Loucy (cell line): ENCODE results near the gene HGFAC.

ENCODE experiments used
- EZH2phosphoT487 ChIP-seq: fragments of 200-600 bp; IDR thresholded peaks from 2 replicates; pipeline ENCODE4 v1.6.1; 2018; ENCODE audit warnings: antibody characterized with exemption, mild to moderate bottlenecking, moderate library complexity, borderline replicate concordance
- TF ChIP-seq, protein P1 (sequence below): fragments of 200-600 bp; sonication (generic); conservative IDR thresholded peaks from 2 replicates; pipeline ENCODE4 v1.5.1; 2014; ENCODE audit warnings: mild to moderate bottlenecking, antibody characterized with exemption, low read length

DNA sequence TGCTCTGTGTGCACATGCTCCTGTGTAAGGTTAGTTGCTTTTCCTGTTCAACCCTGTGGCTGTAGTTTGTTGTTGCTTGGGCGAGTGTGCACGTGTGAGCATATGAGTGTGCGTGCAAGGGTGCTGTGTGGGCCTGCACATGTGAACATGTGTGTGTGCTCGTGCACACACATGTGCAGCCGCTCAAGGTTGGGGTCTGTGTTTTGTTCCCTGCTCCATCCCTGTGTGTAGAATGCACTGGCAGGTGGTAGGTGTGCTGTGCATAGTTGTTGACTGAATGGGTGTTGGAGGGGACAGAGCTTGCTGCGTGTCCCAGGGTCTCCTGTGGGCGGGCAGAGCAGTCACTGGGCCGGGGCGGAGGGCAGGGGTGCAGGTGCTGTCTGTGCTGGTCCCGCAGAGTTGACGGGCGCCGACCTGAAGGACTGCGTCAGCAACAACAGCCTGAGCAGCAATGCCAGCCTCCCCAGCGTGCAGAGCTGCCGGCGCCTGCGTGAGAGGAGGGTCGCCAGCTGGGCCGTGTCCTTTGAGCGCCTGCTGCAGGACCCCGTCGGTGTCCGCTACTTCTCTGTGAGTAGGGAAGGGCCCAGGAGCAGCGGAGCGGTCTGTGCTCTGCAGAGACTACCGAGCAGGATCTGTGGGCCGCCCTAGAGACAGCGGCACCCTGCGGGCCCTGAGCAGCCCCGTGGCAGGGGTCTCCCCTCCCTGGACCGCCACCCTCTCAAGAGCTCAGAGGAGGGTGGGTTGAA is 27.9 kb upstream of the HGFAC start:
- TF ChIP-seq, protein P1, sequence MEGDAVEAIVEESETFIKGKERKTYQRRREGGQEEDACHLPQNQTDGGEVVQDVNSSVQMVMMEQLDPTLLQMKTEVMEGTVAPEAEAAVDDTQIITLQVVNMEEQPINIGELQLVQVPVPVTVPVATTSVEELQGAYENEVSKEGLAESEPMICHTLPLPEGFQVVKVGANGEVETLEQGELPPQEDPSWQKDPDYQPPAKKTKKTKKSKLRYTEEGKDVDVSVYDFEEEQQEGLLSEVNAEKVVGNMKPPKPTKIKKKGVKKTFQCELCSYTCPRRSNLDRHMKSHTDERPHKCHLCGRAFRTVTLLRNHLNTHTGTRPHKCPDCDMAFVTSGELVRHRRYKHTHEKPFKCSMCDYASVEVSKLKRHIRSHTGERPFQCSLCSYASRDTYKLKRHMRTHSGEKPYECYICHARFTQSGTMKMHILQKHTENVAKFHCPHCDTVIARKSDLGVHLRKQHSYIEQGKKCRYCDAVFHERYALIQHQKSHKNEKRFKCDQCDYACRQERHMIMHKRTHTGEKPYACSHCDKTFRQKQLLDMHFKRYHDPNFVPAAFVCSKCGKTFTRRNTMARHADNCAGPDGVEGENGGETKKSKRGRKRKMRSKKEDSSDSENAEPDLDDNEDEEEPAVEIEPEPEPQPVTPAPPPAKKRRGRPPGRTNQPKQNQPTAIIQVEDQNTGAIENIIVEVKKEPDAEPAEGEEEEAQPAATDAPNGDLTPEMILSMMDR: no peak
- no peak for TF ChIP-seq EZH2phosphoT487
